NCI-H2107 (cell line): ENCODE measurements around the gene MYL7.

Source experiments
- DNase-seq: peaks from one replicate; lab custom pipeline; 2025; lab: John Stamatoyannopoulos, UW

Gene MYL7

DNA sequence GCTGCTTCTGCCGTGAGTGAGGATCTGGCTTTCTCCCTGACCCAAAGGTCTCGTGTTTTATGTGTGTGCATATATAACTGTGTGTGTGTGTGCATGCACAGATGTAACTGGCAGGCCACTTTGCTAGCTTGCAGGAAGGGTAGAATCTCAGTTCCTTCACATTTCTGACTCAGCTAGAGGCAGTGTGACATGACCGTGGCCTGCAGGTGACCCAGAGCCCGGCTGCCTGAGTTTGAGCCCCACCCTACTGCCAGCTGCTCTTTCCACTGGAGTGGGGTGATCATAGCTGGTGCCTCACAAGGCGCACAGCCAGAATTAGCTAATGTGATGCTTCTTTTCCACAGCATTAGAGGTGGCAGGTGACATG is 9.3 kb upstream of the MYL7 start:
- no peak for DNase-seq

DNA sequence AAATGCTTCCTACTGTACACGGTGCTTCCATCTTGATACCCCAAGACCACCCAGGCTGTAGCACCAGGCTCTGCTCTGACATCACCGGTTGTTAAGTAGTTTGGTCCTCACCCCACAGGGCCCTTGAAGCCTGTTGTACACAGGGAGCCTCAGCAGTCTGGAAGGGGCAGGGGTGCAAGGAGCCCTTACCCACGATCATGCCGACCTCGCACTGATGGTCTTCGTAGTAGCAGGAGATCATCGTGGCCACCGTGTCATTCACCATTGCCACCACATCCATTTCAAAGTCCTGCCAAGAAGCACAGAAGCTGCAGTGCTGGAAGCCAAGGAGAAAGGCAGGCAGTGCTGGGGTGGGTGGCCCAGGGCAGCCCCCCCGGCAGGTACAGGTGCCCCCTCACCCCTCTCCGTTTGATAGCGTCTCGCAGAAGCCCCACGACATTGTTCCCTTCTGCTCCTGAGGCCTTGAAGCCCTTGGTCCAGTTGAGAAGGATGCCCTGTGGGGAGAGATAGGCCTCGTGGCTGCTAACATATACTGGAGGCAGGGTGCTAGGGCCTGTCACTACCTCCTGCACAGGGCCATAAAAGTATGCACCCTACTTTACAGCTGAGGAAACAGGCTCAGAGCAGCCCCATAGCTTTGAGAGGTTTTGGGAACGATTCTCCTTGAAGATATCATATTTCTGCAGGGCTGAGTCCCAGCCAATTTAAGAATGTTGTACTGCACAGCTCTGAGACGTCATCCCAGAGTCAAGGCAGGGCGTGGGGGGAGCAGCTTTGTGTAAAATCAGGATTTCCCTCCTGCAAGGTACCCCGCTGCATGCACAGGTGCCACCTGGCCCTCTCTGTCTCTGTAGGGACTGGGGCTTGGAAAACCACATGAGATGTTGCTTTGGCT is 8.7 kb upstream of the MYL7 start:
- no peak for DNase-seq

DNA sequence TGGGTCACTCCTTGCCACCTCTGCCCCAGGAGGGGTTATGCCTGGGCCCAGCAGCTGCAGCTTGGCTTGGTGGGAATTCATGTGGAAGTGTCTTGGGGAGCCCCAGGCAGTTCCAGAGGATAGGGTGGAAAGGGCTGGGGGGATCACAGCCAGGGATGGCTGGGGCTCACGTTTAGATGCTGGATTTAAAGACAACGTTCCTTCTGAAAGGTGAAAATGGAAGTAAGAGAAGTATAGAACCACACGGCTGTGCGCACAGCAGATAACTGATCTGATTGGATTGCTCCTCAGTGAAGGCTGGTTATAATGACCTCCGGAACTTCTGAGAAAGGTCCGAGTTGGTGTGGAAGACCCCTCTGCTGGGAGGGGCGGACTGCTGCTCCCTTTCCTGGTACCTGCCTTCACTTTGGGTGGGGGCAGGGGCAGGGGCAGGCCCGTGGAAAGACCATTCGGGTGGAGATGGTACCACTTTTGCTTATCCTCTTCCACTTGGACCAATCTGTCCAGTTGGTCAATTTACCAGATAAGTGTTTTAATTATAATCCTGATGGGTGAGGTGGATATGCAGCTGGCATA is 7.9 kb upstream of the MYL7 start:
- DNase-seq = no peak

DNA sequence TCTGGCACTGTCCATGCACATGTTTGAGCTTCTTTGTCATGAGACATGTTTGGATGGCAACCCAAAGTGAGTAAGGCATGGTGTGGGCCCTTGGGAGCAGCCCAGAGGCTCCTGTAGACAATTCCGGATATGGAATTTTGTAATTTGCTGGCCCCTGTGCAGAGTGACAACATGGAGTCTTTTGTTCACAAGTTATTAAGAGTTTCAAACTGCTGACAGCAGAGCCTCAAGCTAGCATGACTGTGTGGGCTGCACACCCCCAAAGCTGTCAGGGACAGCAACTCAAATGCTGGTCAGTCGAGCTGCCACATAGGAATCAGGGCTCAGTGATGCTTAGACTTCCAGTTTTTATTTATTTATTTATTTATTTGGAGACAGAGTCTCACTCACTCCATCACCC is 7.0 kb upstream of the MYL7 start:
- no peak for DNase-seq

DNA sequence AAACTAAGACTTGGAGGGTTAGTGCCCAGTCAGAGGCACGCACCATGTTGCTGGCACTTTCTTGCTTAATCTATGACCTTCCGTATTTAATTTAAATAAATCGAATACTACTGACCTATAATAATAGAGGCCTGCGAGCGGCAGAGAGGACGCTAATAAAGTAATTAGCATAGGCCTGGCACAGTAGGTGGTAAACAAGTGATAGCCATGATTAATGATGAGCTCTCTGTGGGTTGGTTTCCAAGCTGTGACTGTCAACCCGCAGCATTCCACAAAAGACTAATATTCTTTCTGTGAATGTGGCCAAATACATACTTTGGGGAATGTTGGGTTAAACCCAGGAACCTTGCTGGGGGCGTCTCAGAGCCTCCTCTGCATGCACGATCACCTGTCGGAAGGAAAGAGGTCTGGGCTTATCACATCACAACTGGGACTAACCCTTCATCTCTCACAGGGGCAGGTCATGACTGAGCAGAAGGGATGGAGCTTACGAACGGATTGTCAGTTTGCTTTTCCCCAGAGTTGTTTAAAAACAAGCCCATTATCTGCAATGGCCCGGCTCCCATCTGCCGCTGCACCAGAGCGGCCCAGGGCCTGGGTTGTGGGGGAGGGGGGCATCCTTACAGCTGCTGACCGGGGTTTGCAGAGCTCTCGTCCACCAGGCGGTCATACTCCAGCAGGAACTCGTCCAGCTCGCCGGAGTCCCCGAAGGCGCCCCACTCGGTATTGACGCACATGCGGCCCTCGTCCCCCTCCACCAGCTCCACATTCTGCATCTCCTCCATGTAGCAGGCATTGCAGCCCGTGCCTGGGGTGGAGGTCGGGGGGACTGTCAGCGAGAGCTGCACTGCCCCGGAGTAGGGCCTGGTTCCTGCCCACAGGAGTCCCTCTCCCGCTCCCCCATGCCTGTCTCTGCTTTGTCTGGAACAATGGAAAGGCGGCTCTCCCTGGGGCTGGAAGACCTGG is 6.2 kb upstream of the MYL7 start:
- DNase-seq = no peak

DNA sequence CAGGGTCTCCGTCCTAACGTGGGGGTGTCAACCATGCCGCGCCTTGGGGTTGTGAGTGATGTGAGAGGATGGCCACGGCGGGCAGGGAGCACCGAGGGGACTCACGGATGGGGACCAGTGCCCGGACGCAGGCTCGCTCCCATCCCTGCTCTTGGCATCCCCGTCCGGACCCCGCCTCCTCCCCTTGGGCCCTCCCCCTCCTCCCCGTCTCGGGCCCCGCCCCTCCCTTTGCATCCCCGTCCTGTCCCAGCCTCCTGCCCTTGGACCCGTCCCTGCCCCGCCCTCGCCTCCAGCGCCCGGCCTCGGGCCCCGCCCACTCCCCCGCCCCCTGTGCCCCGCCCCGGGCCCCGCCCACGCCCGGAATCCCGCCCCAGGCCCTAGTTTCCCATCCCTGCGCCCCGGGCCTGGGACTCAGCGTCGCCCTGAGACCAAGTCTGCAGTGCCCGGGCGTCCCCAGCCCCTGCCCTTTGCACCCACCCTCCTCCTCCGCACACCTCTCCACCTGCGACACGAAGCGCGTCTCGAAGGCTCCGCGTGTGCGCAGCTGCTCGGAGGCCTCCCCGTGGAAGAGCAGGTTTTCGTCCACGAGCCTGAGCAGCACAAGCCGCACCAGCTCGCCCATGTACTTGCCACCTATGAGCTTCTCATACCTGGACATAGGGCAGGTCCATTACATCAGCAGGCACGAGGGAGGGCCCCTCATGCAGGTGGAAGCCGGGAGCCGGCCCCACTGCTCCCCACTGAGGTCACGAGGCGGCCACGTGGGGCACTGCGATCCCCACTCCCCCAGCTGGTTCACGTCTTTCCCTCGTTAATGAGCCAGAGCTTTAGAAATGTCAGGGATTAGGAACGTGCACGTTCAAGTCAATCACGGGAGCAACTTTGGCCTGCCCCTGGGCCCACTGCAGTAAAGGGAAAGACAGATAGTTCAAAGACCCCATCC is 5.1 kb upstream of the MYL7 start:
- DNase-seq = no peak

DNA sequence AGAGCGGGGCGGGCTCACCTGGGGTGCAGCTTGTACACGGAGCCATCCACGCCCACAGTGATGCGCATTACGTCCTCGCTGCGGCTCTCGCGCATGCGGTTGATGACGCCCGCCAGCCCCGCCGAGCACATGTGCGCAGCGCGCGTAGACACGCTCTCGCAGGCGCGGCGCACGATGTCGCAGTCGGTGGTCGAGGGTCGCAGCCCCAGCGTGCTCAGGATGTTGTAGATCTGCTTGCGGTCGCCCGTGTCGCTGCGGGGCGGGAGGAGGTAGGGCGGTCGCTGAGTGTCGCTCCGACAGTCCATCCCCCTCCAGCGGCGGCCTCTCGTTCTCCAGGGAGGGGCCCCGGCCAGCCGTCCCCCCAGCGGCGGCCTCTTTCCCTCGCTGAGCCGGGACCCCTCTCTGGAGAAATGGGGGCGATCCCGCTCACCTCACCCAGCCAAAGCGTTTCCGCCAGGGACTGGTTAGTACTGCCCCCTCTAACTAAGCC is 4.4 kb upstream of the MYL7 start:
- DNase-seq = no peak

DNA sequence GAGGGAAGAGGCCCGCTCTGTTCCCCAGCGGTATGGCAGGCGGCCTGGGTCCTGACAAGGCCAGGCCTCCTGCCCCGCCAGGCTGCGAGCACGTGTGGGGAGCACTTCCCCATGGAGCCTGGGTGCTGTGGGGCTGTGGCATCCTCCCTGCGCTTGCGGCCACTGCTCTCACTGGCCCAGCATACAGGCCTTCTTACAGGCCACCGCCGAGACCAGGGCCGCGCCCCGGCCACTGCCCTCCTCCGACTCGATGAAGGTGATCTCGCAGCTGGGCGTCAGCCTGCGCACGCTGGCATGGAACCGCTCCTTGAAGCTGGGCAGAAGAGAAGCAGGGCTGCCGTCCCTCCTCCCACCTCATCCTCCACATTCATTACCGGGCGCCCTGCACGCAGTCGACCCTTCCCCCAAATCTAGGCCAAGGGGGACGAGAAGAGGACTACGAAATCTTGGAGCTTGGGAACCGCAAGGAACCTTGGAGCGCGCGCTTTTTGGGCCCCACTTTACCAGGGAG is 3.9 kb upstream of the MYL7 start:
- DNase-seq = no peak

DNA sequence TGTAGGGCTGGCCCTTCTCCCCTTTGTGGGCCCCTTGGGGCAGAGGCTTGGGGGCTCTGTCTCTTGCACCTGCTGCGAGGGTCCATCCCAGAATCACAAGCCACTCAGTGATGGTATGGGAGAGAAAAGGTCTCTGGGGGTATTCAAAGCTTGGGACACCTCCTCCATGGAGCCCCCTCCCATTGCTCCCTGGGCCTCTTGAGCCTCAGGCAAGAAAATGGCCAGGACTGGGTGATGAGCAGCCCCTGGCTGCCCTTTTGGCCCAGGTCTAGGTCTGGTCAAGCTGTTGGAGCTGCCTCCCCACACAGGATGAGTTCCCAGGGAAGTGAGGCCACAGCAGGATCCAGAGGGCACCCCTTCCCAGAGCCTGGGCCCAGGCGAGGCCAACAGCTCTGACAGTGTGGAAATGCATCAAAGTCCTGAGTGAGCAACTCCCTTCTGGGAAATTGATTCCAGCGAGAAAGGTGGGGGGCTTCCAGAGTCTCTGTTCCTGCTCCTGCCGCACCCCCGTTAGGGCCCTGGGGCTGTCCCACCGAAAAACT is 3.4 kb upstream of the MYL7 start:
- no peak for DNase-seq

DNA sequence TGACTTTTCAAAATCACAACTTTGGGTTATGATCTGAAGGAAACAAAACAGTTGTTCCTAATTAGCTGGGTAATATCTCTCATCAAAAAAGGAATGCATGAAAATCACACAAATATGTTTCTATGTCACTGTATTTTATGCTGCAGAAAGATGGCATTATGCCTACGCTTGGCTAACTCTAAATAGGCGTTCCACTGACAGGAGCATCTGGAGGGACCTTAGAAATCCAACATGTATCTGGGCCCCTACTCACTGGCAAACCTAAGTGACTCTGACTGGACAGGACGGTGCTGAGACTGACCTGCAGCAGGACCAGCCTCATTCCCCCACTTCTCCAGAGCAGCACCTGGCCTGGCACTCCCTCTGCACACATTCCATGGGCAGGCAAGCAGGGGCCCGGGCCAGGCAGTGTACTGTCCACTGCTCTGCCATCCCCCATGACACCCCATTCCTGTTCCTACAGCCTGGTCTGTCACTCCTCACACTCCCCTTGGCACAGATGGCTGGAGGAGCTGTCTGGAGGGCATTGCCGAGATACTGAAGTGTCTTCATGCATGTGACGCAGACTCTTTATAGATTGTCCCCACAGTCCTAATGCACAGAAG is 2.6 kb upstream of the MYL7 start:
- DNase-seq = no peak

DNA sequence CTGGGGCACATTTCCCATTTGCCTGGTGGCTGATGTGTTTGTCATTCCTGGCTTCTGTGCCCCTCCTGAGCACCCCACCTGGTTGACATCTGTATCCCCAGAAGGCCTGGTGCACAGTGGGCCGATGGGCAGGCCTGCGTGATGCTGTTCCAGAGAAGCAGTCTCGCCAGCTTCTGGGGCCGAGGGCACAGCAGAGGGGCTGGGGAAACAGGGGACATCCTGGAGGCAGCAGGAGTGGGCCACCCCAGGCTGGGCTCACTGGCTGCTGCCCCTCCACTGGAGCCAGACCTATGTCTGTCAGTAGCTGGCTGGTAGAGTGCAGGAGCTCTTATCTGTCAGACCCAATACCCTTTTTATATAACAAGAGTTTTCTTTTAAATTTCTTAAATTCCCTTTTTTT is 896 bp upstream of the MYL7 start:
- no peak for DNase-seq

DNA sequence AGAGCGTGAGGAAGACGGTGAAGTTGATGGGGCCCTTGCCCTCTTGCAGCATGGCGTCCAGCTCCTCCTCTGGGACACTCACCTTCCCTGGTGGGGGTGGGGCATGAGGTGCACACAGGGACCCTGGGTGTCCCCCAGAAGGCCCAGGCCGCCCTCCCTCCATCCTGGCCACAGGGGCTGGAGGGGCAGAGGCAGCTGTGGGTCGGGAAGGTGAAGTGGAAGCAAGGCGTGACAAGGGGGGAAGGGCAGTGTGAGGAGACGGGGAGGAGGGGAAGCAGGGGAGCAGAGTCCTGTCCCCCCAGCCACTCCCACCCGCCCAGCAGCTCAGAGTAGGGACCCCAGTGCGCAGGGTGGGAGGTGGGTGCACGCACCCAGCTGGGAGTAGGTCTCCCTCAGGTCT is 791 bp downstream of the MYL7 start:
- DNase-seq = no peak

DNA sequence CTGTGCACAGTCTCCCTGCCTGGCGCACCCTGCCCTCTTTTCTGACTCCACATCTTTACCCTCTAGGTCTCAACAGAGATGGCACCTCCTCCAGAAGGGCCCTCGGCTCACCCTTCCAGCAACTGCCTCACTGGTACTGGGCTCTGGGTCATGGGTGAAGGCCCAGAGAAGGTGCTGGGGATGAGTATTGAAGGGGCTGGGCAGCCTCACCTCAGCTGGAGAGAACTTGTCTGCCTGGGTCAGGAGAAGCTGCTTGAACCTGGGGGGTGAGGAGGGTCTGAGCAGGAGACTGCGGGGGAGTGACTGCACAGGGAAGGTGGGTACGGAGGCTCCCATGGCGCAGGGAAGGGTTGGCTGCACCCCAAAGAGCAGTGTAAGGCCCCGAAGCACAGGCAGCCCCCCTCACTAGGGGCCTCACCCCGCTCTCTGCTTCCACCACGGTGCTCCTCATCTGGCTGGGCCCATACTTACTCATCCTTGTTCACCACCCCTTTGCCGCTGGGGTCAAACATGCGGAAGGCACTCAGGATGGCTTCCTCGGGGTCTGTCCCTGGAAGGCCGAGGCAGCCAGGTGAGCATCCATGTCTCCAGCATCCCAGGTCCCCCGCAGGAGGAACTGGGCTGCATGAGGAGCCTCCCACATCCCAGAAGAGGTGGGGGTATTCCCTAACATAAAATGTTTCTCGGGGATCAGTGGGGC is 1.7 kb downstream of the MYL7 start:
- DNase-seq = no peak

DNA sequence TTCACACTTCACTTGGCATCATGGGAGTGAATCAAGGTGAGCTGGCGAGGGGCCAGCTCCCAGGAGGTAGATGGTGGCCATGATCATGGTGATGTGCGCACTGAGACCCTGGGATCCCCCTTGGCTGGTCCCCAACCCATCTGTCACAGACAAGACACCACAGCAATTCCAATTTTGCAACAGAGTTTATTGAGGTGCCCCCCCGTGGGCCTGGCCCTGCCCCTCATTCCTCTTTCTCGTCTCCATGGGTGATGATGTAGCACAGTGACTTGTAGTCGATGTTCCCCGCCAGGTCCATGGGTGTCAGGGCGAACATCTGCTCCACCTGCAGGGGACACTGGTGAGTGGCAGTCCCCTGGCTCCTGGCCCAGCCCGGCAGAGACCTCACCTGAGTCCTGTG is 2.4 kb downstream of the MYL7 start:
- no peak for DNase-seq

DNA sequence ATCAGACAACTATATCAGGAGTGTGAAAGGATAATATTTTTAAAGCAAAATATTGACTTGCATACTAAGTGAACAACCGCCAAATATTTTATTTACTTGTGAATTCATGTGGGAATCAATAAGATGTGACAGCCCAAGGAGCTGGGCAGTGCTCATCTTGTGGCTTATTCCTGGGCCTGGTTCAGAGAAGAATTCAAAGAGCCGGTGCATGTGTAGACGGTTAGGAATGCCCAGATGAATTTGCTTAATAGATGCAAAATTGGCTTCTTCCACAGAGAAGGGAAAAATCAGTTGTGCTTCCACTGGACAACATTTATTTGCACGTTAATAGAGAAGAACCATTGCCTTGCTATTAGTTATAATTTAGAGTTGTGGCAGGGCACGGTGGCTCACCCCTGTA is 4.4 kb downstream of the MYL7 start:
- no peak for DNase-seq

DNA sequence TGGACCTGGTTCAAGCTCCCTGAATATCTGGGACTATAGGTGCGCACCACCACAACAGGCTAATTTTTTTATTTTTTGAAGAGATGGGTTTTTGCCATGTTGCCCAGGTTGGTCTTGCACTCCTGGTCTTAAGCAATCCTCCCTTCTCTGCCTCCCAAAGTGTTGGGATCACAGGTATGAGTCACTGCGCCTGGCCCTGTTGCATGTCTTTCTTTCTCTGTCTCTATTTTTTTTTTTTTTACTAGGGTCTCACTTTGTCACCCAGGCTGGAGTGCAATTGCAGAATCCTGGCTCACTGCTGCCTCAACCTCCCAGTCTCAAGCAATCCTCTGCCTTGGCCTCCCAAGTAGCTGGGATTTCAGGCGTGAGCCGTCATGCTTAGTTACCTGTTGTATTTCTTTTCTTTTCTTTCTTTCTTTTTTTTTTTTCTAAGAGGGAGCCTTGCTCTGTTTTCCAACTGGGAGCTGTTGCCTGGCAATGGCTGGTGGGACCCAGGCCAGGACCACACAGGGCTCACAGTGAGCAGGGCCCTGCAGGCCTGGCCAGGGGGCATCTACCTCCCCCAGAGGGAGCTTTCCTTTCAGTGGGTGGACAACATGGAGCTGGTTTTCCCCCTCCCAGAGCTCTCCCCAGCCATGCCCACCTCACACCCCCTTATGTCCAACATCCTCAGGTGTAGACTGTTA is 6.0 kb downstream of the MYL7 start:
- no peak for DNase-seq

DNA sequence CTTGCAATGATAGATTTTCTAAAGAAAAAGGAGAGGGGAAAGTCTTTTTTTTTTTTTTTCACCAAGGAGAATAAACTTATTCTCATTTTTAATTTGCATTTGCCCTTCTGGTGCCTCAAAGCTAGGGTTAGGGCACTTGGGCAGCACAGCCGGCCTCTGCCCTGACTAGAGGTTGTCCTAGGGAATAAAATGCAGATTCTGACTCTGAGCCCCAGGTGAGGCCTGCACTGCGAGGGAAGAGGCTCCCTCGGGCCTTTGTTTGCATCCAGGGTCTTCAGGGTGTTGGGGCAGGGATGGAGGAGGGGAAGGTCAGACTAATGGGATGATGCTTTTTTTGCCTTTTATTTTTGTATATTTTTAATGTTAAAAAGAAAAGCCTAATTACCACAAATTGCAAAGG is 7.8 kb downstream of the MYL7 start:
- DNase-seq = no peak

DNA sequence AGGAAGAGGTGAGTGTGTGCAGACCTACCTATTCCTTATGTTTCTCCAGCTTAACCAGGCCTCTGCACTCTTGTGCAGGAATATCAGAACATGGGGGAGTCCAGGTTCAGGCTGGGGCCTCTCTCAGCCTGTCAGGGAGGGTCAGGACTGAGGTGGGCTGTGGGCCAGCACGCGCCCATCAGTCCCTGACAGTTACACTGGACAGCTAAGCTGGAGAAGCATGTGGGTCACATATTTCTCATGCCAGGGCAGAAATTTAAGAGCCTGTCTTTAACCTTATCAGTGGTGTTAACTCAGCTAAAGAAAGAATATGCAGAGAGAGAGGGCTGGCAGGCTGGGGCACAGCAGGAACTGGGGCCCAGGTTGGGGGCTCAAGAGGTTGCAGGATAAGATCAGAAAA is 9.1 kb downstream of the MYL7 start:
- no peak for DNase-seq
